Skeletal muscle cell (primary cell): ENCODE data around the gene STAB2.

ENCODE experiments used
- DNase-seq: peaks from one replicate; pipeline ENCODE4 v3.0.0-alpha.2; 2010; ENCODE audit warnings: low read depth
- H3K4me3 ChIP-seq: 2 replicates; pipeline ENCODE4 v1.5.1; 2011; ENCODE audit warnings: low read depth, mild to moderate bottlenecking, control low read depth, low read length, moderate library complexity

Gene STAB2

GRCh38 chr12:103731539-103731938 is 144.5 kb downstream of the STAB2 start:
- no peak for DNase-seq

GRCh38 chr12:103734863-103735262 is 147.8 kb downstream of the STAB2 start:
- no peak for DNase-seq
- no peak overlapping the region for H3K4me3 ChIP-seq

More at GRCh38 chr12:103731539-103731938, 144.5 kb downstream of the STAB2 start:
- no peak overlapping the region for H3K4me3 ChIP-seq

- no peak overlapping the region for H3K4me3 ChIP-seq
- no peak for DNase-seq
These were observed 148.2 kb downstream of the STAB2 start for GRCh38 chr12:103735291-103735690.

- H3K4me3 ChIP-seq = no peak overlapping the region
- no peak for DNase-seq
These were observed 149.5 kb downstream of the STAB2 start for GRCh38 chr12:103736572-103736971.

GRCh38 chr12:103737881-103738280 is 150.8 kb downstream of the STAB2 start:
- DNase-seq = no peak
- no peak overlapping the region for H3K4me3 ChIP-seq

- H3K4me3 ChIP-seq = no peak overlapping the region
- no peak for DNase-seq
These were observed 155.4 kb downstream of the STAB2 start for GRCh38 chr12:103742349-103742932.

- H3K4me3 ChIP-seq = no peak overlapping the region
- no peak for DNase-seq
These were observed 156.7 kb downstream of the STAB2 start for GRCh38 chr12:103743788-103744187.

GRCh38 chr12:103745962-103746361 is 158.9 kb downstream of the STAB2 start:
- H3K4me3 ChIP-seq = no peak overlapping the region
- no peak for DNase-seq

- DNase-seq = no peak
- H3K4me3 ChIP-seq = no peak overlapping the region
These were observed 160.9 kb downstream of the STAB2 start for GRCh38 chr12:103748002-103748401.

- no peak for DNase-seq
- no peak overlapping the region for H3K4me3 ChIP-seq
These were observed 161.8 kb downstream of the STAB2 start for GRCh38 chr12:103748875-103749274.

- DNase-seq = no peak
- no peak overlapping the region for H3K4me3 ChIP-seq
These were observed 164.1 kb downstream of the STAB2 start for GRCh38 chr12:103751171-103751570.

GRCh38 chr12:103751600-103751999 is 164.5 kb downstream of the STAB2 start:
- peak; percentile 26 for DNase-seq
- no peak overlapping the region for H3K4me3 ChIP-seq

GRCh38 chr12:103755425-103755824 is 168.4 kb downstream of the STAB2 start:
- no peak for DNase-seq
- no peak overlapping the region for H3K4me3 ChIP-seq

- no peak for DNase-seq
These were observed 169.4 kb downstream of the STAB2 start for GRCh38 chr12:103756443-103756842.

GRCh38 chr12:103757248-103757647 is 170.2 kb downstream of the STAB2 start:
- H3K4me3 ChIP-seq = no peak overlapping the region
- no peak for DNase-seq

More at GRCh38 chr12:103756443-103756842, 169.4 kb downstream of the STAB2 start:
- no peak overlapping the region for H3K4me3 ChIP-seq

- no peak for DNase-seq
- H3K4me3 ChIP-seq = no peak overlapping the region
These were observed 171.4 kb downstream of the STAB2 start for GRCh38 chr12:103758310-103759089.

GRCh38 chr12:103762473-103762872 is 175.4 kb downstream of the STAB2 start:
- DNase-seq = no peak
- no peak overlapping the region for H3K4me3 ChIP-seq

GRCh38 chr12:103765322-103765721 is 178.2 kb downstream of the STAB2 start:
- H3K4me3 ChIP-seq = no peak overlapping the region
- DNase-seq = no peak

GRCh38 chr12:103766028-103766427 is 179.0 kb downstream of the STAB2 start:
- DNase-seq = no peak

GRCh38 chr12:103768467-103769123 is 181.5 kb downstream of the STAB2 start:
- DNase-seq = no peak
- no peak overlapping the region for H3K4me3 ChIP-seq

More at GRCh38 chr12:103766028-103766427, 179.0 kb downstream of the STAB2 start:
- H3K4me3 ChIP-seq = no peak overlapping the region
